ENCODE results near the gene MAPK1IP1L.
"Not testable (repeated sequence)": the region's sequence is repeated elsewhere in the genome, so short reads cannot be mapped to it uniquely, and the experiment has no call there.

The MAPK1IP1L gene

GRCh38 chr14:55062517-55063351, 11.3 kb downstream of the MAPK1IP1L start:
- TF ChIP-seq KLF10 (tag by site-specific recombination; IDR thresholded peaks at IDR 0.05) (no peak), ZNF560 (tag by site-specific recombination; IDR thresholded peaks at IDR 0.05; ENCODE audit: borderline replicate concordance) (no peak), ZBTB11 (tag by site-specific recombination; conservative IDR thresholded peaks at IDR 0.05; ENCODE audit: low read depth) (no peak), ZNF248 (tag by site-specific recombination; IDR thresholded peaks at IDR 0.05) (no peak), ZNF350 (tag by site-specific recombination; IDR thresholded peaks at IDR 0.05) (no peak), ZNF146 (tag by site-specific recombination; IDR thresholded peaks at IDR 0.05) (no peak)
- Histone ChIP-seq H3K4me3 (ENCODE audit: low read depth, low read length) (no peak overlapping the region), H3K4me1 (ENCODE audit: control insufficient read depth, insufficient read depth, low read length) (no peaks in the 10 kb centered on the region), H3K36me3 (ENCODE audit: control insufficient read depth in 2 of 2, insufficient read depth in 1 of 2, low read length in 2 of 2) (peaks cover 69 to 78% of the 10 kb centered on the region in 2 experiments), H3K9me3 (ENCODE audit: control insufficient read depth, insufficient read depth, low read depth, low read length) (no peaks in the 10 kb centered on the region), H3K27ac (ENCODE audit: extremely low read depth, low read depth, low read length) (no peak overlapping the region)
- ChIA-PET CTCF (interaction anchor here (1.2 kb wide), 1 partner anchor 11 kb away, joined by 3 read pairs; the partner anchor contains the start of gene MAPK1IP1L), POLR2A (interaction anchor here (1.2 kb wide), 1 partner anchor 10 kb away, joined by 3 read pairs; no protein-coding TSS in a partner anchor)

GRCh38 chr14:55064896-55065295, 13.4 kb downstream of the MAPK1IP1L start:
- POLR2A ChIA-PET = interaction anchor here (1.8 kb wide), 1 partner anchor 38 kb away, joined by 6 read pairs; the partner anchor contains the start of genes SOCS4 and WDHD1
- peaks cover 55 to 65% of the 10 kb centered on the region in 2 experiments for H3K36me3 ChIP-seq (ENCODE audit: control insufficient read depth in 2 of 2, insufficient read depth in 1 of 2, low read length in 2 of 2)
- CTCF ChIA-PET; H3K4me3 ChIP-seq (ENCODE audit: low read depth, low read length); H3K4me1 ChIP-seq (ENCODE audit: control insufficient read depth, insufficient read depth, low read length); H3K9me3 ChIP-seq (ENCODE audit: control insufficient read depth, insufficient read depth, low read depth, low read length); H3K27ac ChIP-seq (ENCODE audit: extremely low read depth, low read depth, low read length): not testable (repeated sequence)

GRCh38 chr14:55065411-55065810, 14.0 kb downstream of the MAPK1IP1L start:
- TF ChIP-seq ZNF394 (tag by site-specific recombination; IDR thresholded peaks at IDR 0.05; ENCODE audit: borderline replicate concordance) (no peak), ZNF211 (tag by site-specific recombination; IDR thresholded peaks at IDR 0.05; ENCODE audit: low read depth) (no peak), ZNF248 (tag by site-specific recombination; IDR thresholded peaks at IDR 0.05) (no peak), ZNF501 (tag by site-specific recombination; IDR thresholded peaks at IDR 0.05) (no peak), KLF9 (tag by site-specific recombination; IDR thresholded peaks at IDR 0.05; ENCODE audit: low read depth) (no peak), ZNF175 (tag by site-specific recombination; IDR thresholded peaks at IDR 0.05) (no peak), ZNF155 (tag by site-specific recombination; IDR thresholded peaks at IDR 0.05) (no peak), ATF2 (tag by site-specific recombination; IDR thresholded peaks at IDR 0.05; ENCODE audit: low read depth) (no peak), KLF16 (tag by site-specific recombination; IDR thresholded peaks at IDR 0.05) (no peak), ZNF266 (tag by site-specific recombination; IDR thresholded peaks at IDR 0.05; ENCODE audit: low read depth) (no peak), ZSCAN30 (tag by site-specific recombination; IDR thresholded peaks at IDR 0.05) (no peak)
- Histone ChIP-seq H3K4me3 (ENCODE audit: low read depth, low read length) (no peak overlapping the region), H3K27ac (ENCODE audit: extremely low read depth, low read depth, low read length) (no peak overlapping the region), H3K36me3 (ENCODE audit: control insufficient read depth in 2 of 2, insufficient read depth in 1 of 2, low read length in 2 of 2) (peaks cover 50 to 65% of the 10 kb centered on the region in 2 experiments), H3K4me1 (ENCODE audit: control insufficient read depth, insufficient read depth, low read length) (no peaks in the 10 kb centered on the region), H3K9me3 (ENCODE audit: control insufficient read depth, insufficient read depth, low read depth, low read length) (no peaks in the 10 kb centered on the region)
- ChIA-PET POLR2A (interaction anchor here (1.8 kb wide), 1 partner anchor 39 kb away, joined by 6 read pairs; the partner anchor contains the start of genes SOCS4 and WDHD1), CTCF (interaction anchor here (0.6 kb wide), 1 partner anchor 104 kb away, joined by 3 read pairs; no protein-coding TSS in a partner anchor)
